Measurements from ENCODE around the gene REEP3.

The REEP3 gene

GRCh38 chr10:63515002-63515763, 6.0 kb upstream of the REEP3 start:
- DNase-seq, result no peak

- no peak for DNase-seq
Observed at GRCh38 chr10:63516207-63516606, 5.0 kb upstream of the REEP3 start.

GRCh38 chr10:63518690-63519288, 2.4 kb upstream of the REEP3 start:
- DNase-seq, result no peak

GRCh38 chr10:63521416-63522276, 445 bp downstream of the REEP3 start:
- DNase-seq, result peak; percentile 46 to 49

- DNase-seq, result peak in 1 of 2 donors; percentile 7
Observed at GRCh38 chr10:63522277-63522687, 1.1 kb downstream of the REEP3 start.

GRCh38 chr10:63522995-63523394, 1.8 kb downstream of the REEP3 start:
- no peak for DNase-seq

- no peak for DNase-seq
Observed at GRCh38 chr10:63525021-63525420, 3.8 kb downstream of the REEP3 start.

GRCh38 chr10:63527401-63527800, 6.2 kb downstream of the REEP3 start:
- DNase-seq, result no peak

- DNase-seq, result no peak
Observed at GRCh38 chr10:63528084-63528744, 7.0 kb downstream of the REEP3 start.

GRCh38 chr10:63530409-63530808, 9.2 kb downstream of the REEP3 start:
- no peak for DNase-seq

GRCh38 chr10:63534723-63535122, 13.5 kb downstream of the REEP3 start:
- DNase-seq, result no peak

GRCh38 chr10:63536698-63537097, 15.5 kb downstream of the REEP3 start:
- DNase-seq, result no peak

GRCh38 chr10:63537536-63537935, 16.3 kb downstream of the REEP3 start:
- no peak for DNase-seq

- no peak for DNase-seq
Observed at GRCh38 chr10:63539377-63539776, 18.2 kb downstream of the REEP3 start.

GRCh38 chr10:63539994-63540393, 18.8 kb downstream of the REEP3 start:
- no peak for DNase-seq

GRCh38 chr10:63542835-63543575, 21.8 kb downstream of the REEP3 start:
- DNase-seq, result no peak

- no peak for DNase-seq
Observed at GRCh38 chr10:63543576-63543962, 22.4 kb downstream of the REEP3 start.

GRCh38 chr10:63544418-63544817, 23.2 kb downstream of the REEP3 start:
- no peak for DNase-seq

- no peak for DNase-seq
Observed at GRCh38 chr10:63547628-63548360, 26.6 kb downstream of the REEP3 start.

GRCh38 chr10:63548860-63549259, 27.7 kb downstream of the REEP3 start:
- no peak for DNase-seq

- no peak for DNase-seq
Observed at GRCh38 chr10:63549810-63550209, 28.6 kb downstream of the REEP3 start.

- DNase-seq, result no peak
Observed at GRCh38 chr10:63553031-63553430, 31.8 kb downstream of the REEP3 start.
